ENCODE data around the gene FOXN3.

Gene FOXN3

GRCh38 chr14:89384023-89384422 lies 33.0 kb downstream of the FOXN3 start:
- H3K36me3 ChIP-seq (ENCODE audit: control insufficient read depth in 2 of 2, insufficient read depth in 2 of 2, low read length in 2 of 2): peaks cover 0 to 2% of the 10 kb centered on the region in 2 donors
- no peak overlapping the region for H3K9ac ChIP-seq (ENCODE audit: low read length in 2 of 2)
- H3K27me3 ChIP-seq (ENCODE audit: control insufficient read depth in 1 of 2, insufficient read depth in 2 of 2, low read length in 2 of 2): no peaks in the 10 kb centered on the region
- H3K27ac ChIP-seq (ENCODE audit: low read length): no peak overlapping the region
- H3K4me3 ChIP-seq (ENCODE audit: low read length in 2 of 2): no peak overlapping the region
- H3K4me1 ChIP-seq (ENCODE audit: control insufficient read depth, insufficient read depth, low read length): peaks cover 31% of the 10 kb centered on the region
- no peaks in the 10 kb centered on the region for H3K9me3 ChIP-seq (ENCODE audit: control insufficient read depth in 2 of 2, low read length in 2 of 2)

GRCh38 chr14:89382901-89383845 lies 33.9 kb downstream of the FOXN3 start:
- Histone ChIP-seq H3K27me3 (ENCODE audit: control insufficient read depth in 1 of 2, insufficient read depth in 2 of 2, low read length in 2 of 2) (no peaks in the 10 kb centered on the region), H3K4me3 (ENCODE audit: low read length in 2 of 2) (no peak overlapping the region), H3K4me1 (ENCODE audit: control insufficient read depth, insufficient read depth, low read length) (peaks cover 25% of the 10 kb centered on the region), H3K36me3 (ENCODE audit: control insufficient read depth in 2 of 2, insufficient read depth in 2 of 2, low read length in 2 of 2) (no peaks in the 10 kb centered on the region), H3K9ac (ENCODE audit: low read length in 2 of 2) (no peak overlapping the region), H3K27ac (ENCODE audit: low read length) (no peak overlapping the region), H3K9me3 (ENCODE audit: control insufficient read depth in 2 of 2, low read length in 2 of 2) (no peaks in the 10 kb centered on the region)

- Histone ChIP-seq H3K4me1 (ENCODE audit: control insufficient read depth, insufficient read depth, low read length) (peaks cover 20% of the 10 kb centered on the region), H3K9ac (ENCODE audit: low read length in 2 of 2) (no peak overlapping the region), H3K27ac (ENCODE audit: low read length) (no peak overlapping the region), H3K27me3 (ENCODE audit: control insufficient read depth in 1 of 2, insufficient read depth in 2 of 2, low read length in 2 of 2) (no peaks in the 10 kb centered on the region), H3K36me3 (ENCODE audit: control insufficient read depth in 2 of 2, insufficient read depth in 2 of 2, low read length in 2 of 2) (no peaks in the 10 kb centered on the region), H3K9me3 (ENCODE audit: control insufficient read depth in 2 of 2, low read length in 2 of 2) (no peaks in the 10 kb centered on the region), H3K4me3 (ENCODE audit: low read length in 2 of 2) (no peak overlapping the region)
These were observed 34.5 kb downstream of the FOXN3 start for GRCh38 chr14:89382487-89382886.

- H3K4me1 ChIP-seq (ENCODE audit: control insufficient read depth, insufficient read depth, low read length): peaks cover 7% of the 10 kb centered on the region
- H3K27ac ChIP-seq (ENCODE audit: low read length): no peak overlapping the region
- H3K9me3 ChIP-seq (ENCODE audit: control insufficient read depth in 2 of 2, low read length in 2 of 2): no peaks in the 10 kb centered on the region
- H3K4me3 ChIP-seq (ENCODE audit: low read length in 2 of 2): no peak overlapping the region
- no peaks in the 10 kb centered on the region for H3K27me3 ChIP-seq (ENCODE audit: control insufficient read depth in 1 of 2, insufficient read depth in 2 of 2, low read length in 2 of 2)
- H3K9ac ChIP-seq (ENCODE audit: low read length in 2 of 2): no peak overlapping the region
- no peaks in the 10 kb centered on the region for H3K36me3 ChIP-seq (ENCODE audit: control insufficient read depth in 2 of 2, insufficient read depth in 2 of 2, low read length in 2 of 2)
These were observed 36.9 kb downstream of the FOXN3 start for GRCh38 chr14:89379891-89380820.

DNA sequence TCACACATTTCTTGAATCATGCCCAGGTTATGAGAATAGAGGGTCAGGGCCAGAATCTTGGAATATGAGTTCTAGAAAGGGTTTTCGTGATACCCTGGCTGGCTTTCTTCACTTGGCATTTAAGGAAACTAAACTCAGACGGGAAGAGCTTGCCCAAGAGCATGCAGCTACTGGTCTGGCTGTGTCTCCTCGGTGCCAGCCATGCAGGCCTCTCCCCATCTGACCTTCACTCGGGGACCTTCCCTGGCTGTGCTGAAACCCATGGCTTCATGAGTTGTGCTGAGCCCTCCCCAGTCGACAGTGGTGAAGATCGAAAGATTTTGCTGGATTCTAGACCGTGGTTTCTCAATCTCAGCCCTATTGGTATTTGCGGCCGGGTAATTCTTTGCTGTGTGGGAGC lies 38.0 kb downstream of the FOXN3 start:
- Histone ChIP-seq H3K9me3 (ENCODE audit: control insufficient read depth in 2 of 2, low read length in 2 of 2) (no peaks in the 10 kb centered on the region), H3K27me3 (ENCODE audit: control insufficient read depth in 1 of 2, insufficient read depth in 2 of 2, low read length in 2 of 2) (no peaks in the 10 kb centered on the region), H3K4me3 (ENCODE audit: low read length in 2 of 2) (no peak overlapping the region), H3K27ac (ENCODE audit: low read length) (no peak overlapping the region), H3K4me1 (ENCODE audit: control insufficient read depth, insufficient read depth, low read length) (peaks cover 7% of the 10 kb centered on the region), H3K36me3 (ENCODE audit: control insufficient read depth in 2 of 2, insufficient read depth in 2 of 2, low read length in 2 of 2) (no peaks in the 10 kb centered on the region), H3K9ac (ENCODE audit: low read length in 2 of 2) (no peak overlapping the region)

GRCh38 chr14:89378119-89378518 lies 38.9 kb downstream of the FOXN3 start:
- Histone ChIP-seq H3K36me3 (ENCODE audit: control insufficient read depth in 2 of 2, insufficient read depth in 2 of 2, low read length in 2 of 2) (no peaks in the 10 kb centered on the region), H3K27me3 (ENCODE audit: control insufficient read depth in 1 of 2, insufficient read depth in 2 of 2, low read length in 2 of 2) (no peaks in the 10 kb centered on the region), H3K9ac (ENCODE audit: low read length in 2 of 2) (no peak overlapping the region), H3K9me3 (ENCODE audit: control insufficient read depth in 2 of 2, low read length in 2 of 2) (no peaks in the 10 kb centered on the region), H3K4me3 (ENCODE audit: low read length in 2 of 2) (no peak overlapping the region), H3K27ac (ENCODE audit: low read length) (no peak overlapping the region), H3K4me1 (ENCODE audit: control insufficient read depth, insufficient read depth, low read length) (peaks cover 5% of the 10 kb centered on the region)

- H3K27ac ChIP-seq (ENCODE audit: low read length): no peak overlapping the region
- no peaks in the 10 kb centered on the region for H3K27me3 ChIP-seq (ENCODE audit: control insufficient read depth in 1 of 2, insufficient read depth in 2 of 2, low read length in 2 of 2)
- no peak overlapping the region for H3K4me3 ChIP-seq (ENCODE audit: low read length in 2 of 2)
- H3K36me3 ChIP-seq (ENCODE audit: control insufficient read depth in 2 of 2, insufficient read depth in 2 of 2, low read length in 2 of 2): no peaks in the 10 kb centered on the region
- peaks cover 5% of the 10 kb centered on the region for H3K4me1 ChIP-seq (ENCODE audit: control insufficient read depth, insufficient read depth, low read length)
- H3K9me3 ChIP-seq (ENCODE audit: control insufficient read depth in 2 of 2, low read length in 2 of 2): no peaks in the 10 kb centered on the region
- H3K9ac ChIP-seq (ENCODE audit: low read length in 2 of 2): no peak overlapping the region
These were observed 39.5 kb downstream of the FOXN3 start for GRCh38 chr14:89377544-89377943.

DNA sequence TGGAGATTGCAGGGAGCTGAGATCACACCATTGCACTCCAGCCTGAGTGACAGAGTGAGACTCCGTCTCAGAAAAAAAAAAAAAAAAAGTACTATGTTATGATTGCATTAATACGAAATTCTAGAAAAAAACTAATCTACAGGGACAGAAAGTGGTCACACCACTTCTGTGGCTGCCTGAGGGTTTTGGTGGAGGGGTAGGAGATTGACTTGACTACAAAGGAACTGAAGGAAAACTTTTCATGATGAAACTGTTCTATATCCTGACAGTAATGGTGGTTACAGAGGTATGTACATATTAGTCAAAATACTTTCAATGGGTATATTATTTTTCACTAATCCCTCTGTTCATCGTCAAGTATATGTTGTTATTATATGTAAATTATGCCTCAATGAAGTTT lies 42.1 kb downstream of the FOXN3 start:
- Histone ChIP-seq H3K27ac (ENCODE audit: low read length) (no peak overlapping the region), H3K27me3 (ENCODE audit: control insufficient read depth in 1 of 2, insufficient read depth in 2 of 2, low read length in 2 of 2) (no peaks in the 10 kb centered on the region), H3K4me3 (ENCODE audit: low read length in 2 of 2) (no peak overlapping the region), H3K9me3 (ENCODE audit: control insufficient read depth in 2 of 2, low read length in 2 of 2) (no peaks in the 10 kb centered on the region), H3K9ac (ENCODE audit: low read length in 2 of 2) (no peak overlapping the region), H3K4me1 (ENCODE audit: control insufficient read depth, insufficient read depth, low read length) (peaks cover 23% of the 10 kb centered on the region), H3K36me3 (ENCODE audit: control insufficient read depth in 2 of 2, insufficient read depth in 2 of 2, low read length in 2 of 2) (no peaks in the 10 kb centered on the region)

- Histone ChIP-seq H3K27me3 (ENCODE audit: control insufficient read depth in 1 of 2, insufficient read depth in 2 of 2, low read length in 2 of 2) (no peaks in the 10 kb centered on the region), H3K9ac (ENCODE audit: low read length in 2 of 2) (no peak overlapping the region), H3K27ac (ENCODE audit: low read length) (no peak overlapping the region), H3K4me3 (ENCODE audit: low read length in 2 of 2) (no peak overlapping the region), H3K9me3 (ENCODE audit: control insufficient read depth in 2 of 2, low read length in 2 of 2) (no peaks in the 10 kb centered on the region), H3K4me1 (ENCODE audit: control insufficient read depth, insufficient read depth, low read length) (peaks cover 27% of the 10 kb centered on the region), H3K36me3 (ENCODE audit: control insufficient read depth in 2 of 2, insufficient read depth in 2 of 2, low read length in 2 of 2) (no peaks in the 10 kb centered on the region)
These were observed 43.8 kb downstream of the FOXN3 start for GRCh38 chr14:89373185-89373584.

GRCh38 chr14:89372512-89372883 lies 44.5 kb downstream of the FOXN3 start:
- Histone ChIP-seq H3K9ac (ENCODE audit: low read length in 2 of 2) (no peak overlapping the region), H3K9me3 (ENCODE audit: control insufficient read depth in 2 of 2, low read length in 2 of 2) (no peaks in the 10 kb centered on the region), H3K27ac (ENCODE audit: low read length) (no peak overlapping the region), H3K4me1 (ENCODE audit: control insufficient read depth, insufficient read depth, low read length) (peaks cover 27% of the 10 kb centered on the region), H3K27me3 (ENCODE audit: control insufficient read depth in 1 of 2, insufficient read depth in 2 of 2, low read length in 2 of 2) (no peaks in the 10 kb centered on the region), H3K4me3 (ENCODE audit: low read length in 2 of 2) (no peak overlapping the region), H3K36me3 (ENCODE audit: control insufficient read depth in 2 of 2, insufficient read depth in 2 of 2, low read length in 2 of 2) (no peaks in the 10 kb centered on the region)
